NCI-H460 (cell line): Measurements from ENCODE around the gene PPP1R1B. TPM values are rescaled to one million over a fixed set of nuclear protein-coding genes. Genes with fewer than 3 reads are reported as not detected.
A peak's percentile ranks its signal among the peaks of the same experiment; 100 is the strongest.

ENCODE experiments used
- DNase-seq: peaks from one replicate; pipeline ENCODE4 v3.0.0-alpha.2; 2016; ENCODE audit warnings: low read depth; ENCODE audit errors: extremely low read depth
- total RNA-seq: library from RNA; depleted of rRNA; stranded (reverse); fragments of >200 nt; shearing (Covaris generic); gene quantifications from 2 replicates; pipeline ENCODE4 v1.2.3, GENCODE V29; 2014

PPP1R1B gene
- total RNA-seq, 1 experiment from 2014 or later: 0.05 TPM

- DNase-seq: no peak
These were observed 39.5 kb downstream of the PPP1R1B start for GRCh38 chr17:39666231-39666600.

DNA sequence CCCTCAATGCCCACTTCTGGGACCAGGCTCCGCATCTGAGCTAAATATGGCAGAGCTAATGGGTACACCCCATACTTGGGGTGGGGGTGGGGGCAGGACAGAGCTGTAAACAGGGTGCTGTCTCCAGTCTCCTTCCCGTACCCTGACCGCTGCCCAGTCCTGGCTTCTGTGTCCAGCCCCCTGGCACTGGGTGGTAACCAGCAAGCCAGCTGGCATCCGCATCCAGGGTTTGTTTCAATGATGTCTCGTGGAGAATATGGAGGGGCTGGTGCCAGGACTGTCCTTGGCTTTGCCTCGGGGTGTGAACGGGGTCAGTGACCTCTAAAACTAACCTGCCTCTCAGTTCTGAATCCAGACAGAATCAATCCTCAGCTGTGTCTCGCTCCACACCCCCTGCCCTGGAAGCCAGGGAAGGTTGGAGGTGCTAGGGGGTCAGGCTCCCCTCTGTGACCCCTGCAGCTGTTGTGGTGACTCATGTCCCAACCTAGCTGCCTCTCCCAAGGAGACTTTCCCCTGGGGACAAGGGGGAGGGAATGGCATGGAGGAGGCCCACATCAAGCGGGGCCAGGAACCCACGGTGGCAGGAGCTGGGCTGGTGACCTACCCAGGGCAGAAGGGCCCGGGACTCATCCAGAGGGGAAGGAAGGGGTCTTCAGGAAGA is 40.0 kb downstream of the PPP1R1B start:
- no peak for DNase-seq

GRCh38 chr17:39667262-39667944 is 40.7 kb downstream of the PPP1R1B start:
- DNase-seq: no peak

DNA sequence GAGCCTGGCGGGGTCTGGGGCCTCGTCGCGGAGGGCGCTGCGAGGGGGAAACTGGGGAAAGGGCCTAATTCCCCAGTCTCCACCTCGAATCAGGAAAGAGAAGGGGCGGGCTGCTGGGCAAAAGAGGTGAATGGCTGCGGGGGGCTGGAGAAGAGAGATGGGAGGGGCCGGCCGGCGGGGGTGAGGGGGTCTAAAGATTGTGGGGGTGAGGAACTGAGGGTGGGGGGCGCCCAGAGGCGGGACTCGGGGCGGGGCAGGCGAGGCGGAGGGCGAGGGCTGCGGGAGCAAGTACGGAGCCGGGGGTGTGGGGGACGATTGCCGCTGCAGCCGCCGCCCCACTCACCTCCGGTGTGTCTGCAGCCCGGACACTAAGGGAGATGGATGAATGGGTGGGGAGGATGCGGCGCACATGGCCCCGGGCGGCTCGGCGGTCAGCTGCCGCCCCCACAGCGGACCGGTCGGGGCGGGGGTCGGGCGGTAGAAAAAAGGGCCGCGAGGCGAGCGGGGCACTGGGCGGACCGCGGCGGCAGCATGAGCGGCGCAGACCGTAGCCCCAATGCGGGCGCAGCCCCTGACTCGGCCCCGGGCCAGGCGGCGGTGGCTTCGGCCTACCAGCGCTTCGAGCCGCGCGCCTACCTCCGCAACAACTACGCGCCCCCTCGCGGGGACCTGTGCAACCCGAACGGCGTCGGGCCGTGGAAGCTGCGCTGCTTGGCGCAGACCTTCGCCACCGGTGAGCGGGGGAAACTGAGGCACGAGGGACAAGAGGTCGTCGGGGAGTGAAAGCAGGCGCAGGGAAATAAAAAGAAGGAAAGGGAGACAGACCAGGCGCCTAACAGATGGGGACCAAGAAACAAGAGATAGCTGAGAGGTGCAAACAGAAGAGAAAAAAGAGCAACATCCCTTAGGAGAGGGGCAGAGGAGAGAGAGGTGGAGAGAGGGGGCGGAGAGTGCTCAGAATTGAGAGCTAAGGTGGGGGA is 41.5 kb downstream of the PPP1R1B start, which contains the start of gene PNMT:
TSS of gene PNMT (plus strand) at position 509 of the 980 bp plus-strand sequence. CDS start at position 532, 23 bp downstream.
- DNase-seq: peak; percentile 59

DNA sequence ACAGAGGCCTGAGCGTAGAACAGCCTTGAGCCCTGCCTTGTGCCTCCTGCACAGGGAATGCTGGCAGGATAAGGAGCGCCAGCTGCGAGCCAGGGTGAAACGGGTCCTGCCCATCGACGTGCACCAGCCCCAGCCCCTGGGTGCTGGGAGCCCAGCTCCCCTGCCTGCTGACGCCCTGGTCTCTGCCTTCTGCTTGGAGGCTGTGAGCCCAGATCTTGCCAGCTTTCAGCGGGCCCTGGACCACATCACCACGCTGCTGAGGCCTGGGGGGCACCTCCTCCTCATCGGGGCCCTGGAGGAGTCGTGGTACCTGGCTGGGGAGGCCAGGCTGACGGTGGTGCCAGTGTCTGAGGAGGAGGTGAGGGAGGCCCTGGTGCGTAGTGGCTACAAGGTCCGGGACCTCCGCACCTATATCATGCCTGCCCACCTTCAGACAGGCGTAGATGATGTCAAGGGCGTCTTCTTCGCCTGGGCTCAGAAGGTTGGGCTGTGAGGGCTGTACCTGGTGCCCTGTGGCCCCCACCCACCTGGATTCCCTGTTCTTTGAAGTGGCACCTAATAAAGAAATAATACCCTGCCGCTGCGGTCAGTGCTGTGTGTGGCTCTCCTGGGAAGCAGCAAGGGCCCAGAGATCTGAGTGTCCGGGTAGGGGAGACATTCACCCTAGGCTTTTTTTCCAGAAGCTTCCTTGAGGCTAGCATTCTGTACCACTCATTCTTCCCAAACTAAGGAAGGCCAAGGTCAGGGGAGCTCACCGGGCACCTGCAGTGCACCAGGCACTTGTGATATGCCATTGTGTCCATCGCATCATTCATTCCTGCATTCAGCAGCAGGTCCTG is 43.4 kb downstream of the PPP1R1B start:
- DNase-seq: no peak

DNA sequence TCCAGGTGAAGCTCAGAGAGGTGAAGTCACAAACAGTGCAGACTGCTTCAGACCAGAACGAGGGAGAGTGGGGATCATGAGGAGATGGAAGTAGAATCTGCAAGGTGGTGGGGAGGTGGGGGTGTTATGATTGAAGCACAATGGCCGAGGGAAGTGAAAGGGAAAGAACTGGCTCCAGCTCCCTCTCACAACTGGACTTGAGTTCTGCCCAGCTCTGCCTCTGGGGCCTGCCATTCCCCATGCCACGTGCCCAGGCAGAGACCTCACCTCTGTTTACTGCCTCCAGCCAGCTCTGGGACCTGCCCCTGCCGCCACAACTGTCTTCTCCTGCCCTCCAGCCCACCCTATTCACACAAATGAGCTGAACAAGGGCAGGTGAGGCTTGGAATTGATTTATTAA is 44.0 kb downstream of the PPP1R1B start:
- no peak for DNase-seq

DNA sequence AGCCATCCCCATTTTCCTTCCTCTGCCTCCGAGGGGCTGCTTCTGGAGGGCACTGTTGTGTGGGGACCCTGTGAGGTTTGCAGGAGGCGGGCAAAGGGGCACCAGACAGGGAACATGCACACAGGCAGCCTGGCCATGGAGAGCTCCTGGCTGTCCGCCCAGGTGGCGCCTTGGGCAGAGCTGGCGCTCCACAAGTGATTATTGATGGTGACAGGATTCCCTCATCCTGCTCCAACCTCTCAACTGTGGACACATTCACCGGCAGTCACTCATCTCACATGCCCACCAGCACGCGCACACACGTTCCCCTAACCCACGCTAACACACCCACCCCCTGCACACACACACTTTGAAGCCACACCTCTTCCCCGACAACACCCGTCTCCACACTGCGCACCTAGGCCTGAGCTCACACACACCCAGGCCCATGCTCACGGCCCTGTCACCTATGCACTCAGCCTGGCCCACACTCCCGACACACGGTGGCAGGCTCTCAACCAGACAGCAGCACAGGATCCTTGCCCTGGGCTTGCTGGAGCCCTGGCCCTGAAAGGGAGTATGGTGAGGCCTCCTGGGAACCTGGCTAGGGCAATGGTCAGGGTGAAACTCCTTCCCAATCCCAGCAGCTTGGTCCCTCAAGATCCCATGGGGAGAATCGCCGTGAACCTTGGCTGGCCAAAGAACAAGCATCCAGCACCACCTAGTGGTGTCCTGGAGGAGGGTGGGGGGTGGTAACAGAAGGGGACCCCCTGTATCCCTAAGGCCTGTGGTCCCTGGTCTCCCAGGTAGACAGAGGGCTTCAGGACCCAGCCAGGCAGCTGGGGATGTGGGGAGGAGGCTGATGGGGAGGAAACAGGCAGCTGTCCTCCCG is 45.1 kb downstream of the PPP1R1B start:
- peak; percentile 23 for DNase-seq

- no peak for DNase-seq
These were observed 46.0 kb downstream of the PPP1R1B start for GRCh38 chr17:39672522-39673334.

DNA sequence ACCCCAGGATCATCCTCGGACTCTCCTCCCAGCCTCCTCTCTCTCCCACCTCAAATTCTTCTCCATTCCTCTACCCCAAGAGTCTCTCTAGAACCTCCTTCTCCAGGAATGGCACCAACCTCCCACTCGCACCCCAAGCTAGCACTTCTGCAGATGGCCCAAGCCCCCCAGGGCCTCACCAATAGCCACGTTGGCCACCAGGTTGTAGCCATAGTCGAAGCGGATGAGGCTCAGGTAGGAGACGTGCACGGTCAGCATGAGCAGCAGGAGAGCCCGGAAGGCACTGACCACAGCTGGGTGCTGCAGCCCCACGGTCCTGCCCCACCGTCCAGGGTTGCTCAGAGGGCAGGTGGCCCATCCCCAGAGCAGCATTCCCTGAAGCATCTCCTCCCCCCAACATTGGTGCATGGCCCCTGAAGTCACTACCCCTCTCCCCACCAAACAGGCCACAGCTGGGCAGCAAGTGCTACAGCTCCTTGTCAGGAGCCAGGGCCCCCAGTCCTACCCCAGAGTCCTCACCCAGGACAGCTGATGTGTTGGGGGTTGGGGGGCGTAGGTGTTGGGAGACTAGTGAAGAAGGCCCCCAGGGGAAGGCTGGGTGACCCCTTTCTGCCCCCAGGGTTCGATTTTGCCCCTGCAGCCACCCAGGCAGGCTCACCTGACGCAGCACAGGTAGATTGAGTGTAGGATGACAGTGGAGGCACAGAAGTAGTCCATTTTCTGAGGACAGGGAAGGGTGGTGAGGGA is 46.8 kb downstream of the PPP1R1B start:
- no peak for DNase-seq

- DNase-seq: no peak
These were observed 47.4 kb downstream of the PPP1R1B start for GRCh38 chr17:39674179-39674578.

DNA sequence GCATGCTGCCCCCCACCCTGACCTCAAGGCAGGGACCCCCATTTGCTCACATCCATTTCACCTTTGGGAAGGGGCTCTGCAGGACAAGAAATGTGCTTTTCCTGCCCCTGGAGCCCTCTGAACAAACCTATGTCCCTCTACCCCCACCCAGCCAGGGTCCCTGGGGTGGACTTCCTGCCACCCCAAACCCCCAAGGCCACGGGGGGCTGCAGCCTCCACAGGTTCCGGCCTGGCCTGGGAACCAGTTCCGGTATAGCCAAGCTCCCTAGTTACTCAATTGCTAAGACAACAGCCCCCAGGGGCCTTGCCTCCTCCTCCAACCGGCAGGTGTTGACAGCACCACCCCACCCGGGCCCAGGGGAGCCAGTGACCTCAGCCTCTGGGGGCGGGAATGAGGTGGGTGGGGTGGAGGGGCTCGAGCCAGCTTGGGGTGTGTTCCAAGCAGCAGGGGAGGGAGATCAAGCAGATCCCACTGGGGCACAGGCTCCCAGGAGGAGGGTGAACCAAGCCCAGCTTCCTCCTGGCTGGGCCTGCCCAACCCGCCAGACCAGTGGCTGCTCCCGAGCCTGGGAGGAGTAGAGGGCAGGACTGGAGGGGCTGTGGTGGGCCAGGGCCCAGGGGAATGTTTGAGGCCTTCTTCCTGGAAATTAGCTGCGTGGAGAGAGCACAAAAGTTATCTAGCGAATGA is 48.1 kb downstream of the PPP1R1B start:
- no peak for DNase-seq

- DNase-seq: no peak
These were observed 48.8 kb downstream of the PPP1R1B start for GRCh38 chr17:39675390-39676082.

- no peak for DNase-seq
These were observed 49.6 kb downstream of the PPP1R1B start for GRCh38 chr17:39676198-39676819.

- DNase-seq: no peak
These were observed 50.3 kb downstream of the PPP1R1B start for GRCh38 chr17:39677072-39677471.

GRCh38 chr17:39677542-39678339 is 51.0 kb downstream of the PPP1R1B start:
- no peak for DNase-seq
